Mesenchymal stem cell (in vitro differentiated cells and primary cell): Measurements from ENCODE around the gene LMX1B.

Experiments used
- DNase-seq: peaks from one replicate; pipeline ENCODE4 v3.0.0-alpha.2; 2013
- H2AFZ ChIP-seq: one replicate; pipeline ENCODE4 v1.6.1; 2013; ENCODE audit warnings: low read depth, mild to moderate bottlenecking, control low read depth, inconsistent platforms, low read length, moderate library complexity
- H2AK5ac ChIP-seq: 2 replicates; pipeline ENCODE4 v1.6.1; 2013; ENCODE audit warnings: low read length, moderate library complexity, mild to moderate bottlenecking, inconsistent platforms; ENCODE audit not compliant: severe bottlenecking
- H2BK120ac ChIP-seq: one replicate; pipeline ENCODE4 v1.6.1; 2013; ENCODE audit warnings: low read depth, mild to moderate bottlenecking, inconsistent platforms, low read length, moderate library complexity
- H2BK12ac ChIP-seq, 2 experiments: one replicate each; pipeline ENCODE4 v1.6.1; 2013; ENCODE audit warnings: inconsistent platforms in 2 of 2, low read length in 2 of 2, mild to moderate bottlenecking in 2 of 2, moderate library complexity in 2 of 2, control low read depth in 1 of 2
- H2BK15ac ChIP-seq: one replicate; pipeline ENCODE4 v1.6.1; 2013; ENCODE audit warnings: mild to moderate bottlenecking, low read depth, inconsistent platforms; ENCODE audit not compliant: poor library complexity, severe bottlenecking
- H2BK5ac ChIP-seq: 2 replicates; pipeline ENCODE4 v1.6.1; 2013; ENCODE audit warnings: low read depth, mild to moderate bottlenecking, low read length, control low read depth, inconsistent platforms; ENCODE audit not compliant: poor library complexity, severe bottlenecking
- H3K14ac ChIP-seq, 2 experiments: one replicate each; pipeline ENCODE4 v1.6.1; 2013; ENCODE audit warnings: inconsistent platforms in 2 of 2, low read length in 2 of 2, control low read depth in 1 of 2, mild to moderate bottlenecking in 1 of 2, moderate library complexity in 1 of 2
- H3K18ac ChIP-seq, 2 experiments: one replicate each; pipeline ENCODE4 v1.6.1; 2013; ENCODE audit warnings: inconsistent platforms in 2 of 2, low read length in 2 of 2, control low read depth in 1 of 2, low read depth in 1 of 2, mild to moderate bottlenecking in 1 of 2
- H3K23ac ChIP-seq, 2 experiments: one replicate each; pipeline ENCODE4 v1.6.1; 2013; ENCODE audit warnings: inconsistent platforms in 2 of 2, low read length in 2 of 2, mild to moderate bottlenecking in 2 of 2, moderate library complexity in 2 of 2, control low read depth in 1 of 2
- H3K27ac ChIP-seq: 2 replicates; pipeline ENCODE4 v1.5.1; 2013; ENCODE audit warnings: mild to moderate bottlenecking, moderate library complexity, low read length, control low read depth, inconsistent platforms; ENCODE audit not compliant: poor library complexity, severe bottlenecking
- H3K27me3 ChIP-seq, 2 experiments: 2 replicates each; pipeline versions ENCODE4 v1.6.1 to v1.7.0; 2013; ENCODE audit warnings: low read length in 2 of 2, mild to moderate bottlenecking in 2 of 2, moderate library complexity in 2 of 2, control low read depth in 1 of 2, inconsistent platforms in 1 of 2; ENCODE audit not compliant: control insufficient read depth in 1 of 2, insufficient read depth in 1 of 2
- H3K36me3 ChIP-seq, 2 experiments: 2 replicates each; pipeline versions ENCODE4 v1.6.1 to v1.7.0; 2013; ENCODE audit warnings: low read length in 2 of 2, control low read depth in 1 of 2, inconsistent platforms in 1 of 2, low read depth in 1 of 2, mild to moderate bottlenecking in 1 of 2; ENCODE audit not compliant: insufficient read depth in 2 of 2, control insufficient read depth in 1 of 2
- H3K4ac ChIP-seq, 2 experiments: one replicate each; pipeline ENCODE4 v1.6.1; 2013; ENCODE audit warnings: inconsistent platforms in 2 of 2, low read length in 2 of 2, mild to moderate bottlenecking in 2 of 2, moderate library complexity in 2 of 2, control low read depth in 1 of 2, low read depth in 1 of 2
- H3K4me1 ChIP-seq: 2 replicates; pipeline ENCODE4 v1.6.1; 2013; ENCODE audit warnings: low read depth, low read length, control low read depth; ENCODE audit not compliant: control insufficient read depth, insufficient read depth
- H3K4me2 ChIP-seq: 2 replicates; pipeline ENCODE4 v1.6.1; 2013; ENCODE audit warnings: low read length, mild to moderate bottlenecking, inconsistent platforms; ENCODE audit not compliant: poor library complexity, severe bottlenecking
- H3K4me3 ChIP-seq, 2 experiments: 2 replicates each; pipeline versions ENCODE4 v1.5.1 to v1.7.0; 2013; ENCODE audit warnings: low read length in 2 of 2, mild to moderate bottlenecking in 2 of 2, control low read depth in 1 of 2, low read depth in 1 of 2; ENCODE audit not compliant: insufficient read depth in 1 of 2
- H3K79me1 ChIP-seq: replicated peaks from 2 replicates; pipeline ENCODE4 v1.6.1; 2013; ENCODE audit warnings: mild to moderate bottlenecking, control low read depth, low read length, inconsistent platforms; ENCODE audit not compliant: poor library complexity, severe bottlenecking
- H3K9ac ChIP-seq: 2 replicates; pipeline ENCODE4 v1.7.0; 2013; ENCODE audit warnings: mild to moderate bottlenecking, low read length, moderate library complexity
- H3K9me3 ChIP-seq: 2 replicates; pipeline ENCODE4 v1.7.0; 2013; ENCODE audit warnings: mild to moderate bottlenecking, low read length; ENCODE audit not compliant: control insufficient read depth
- H4K8ac ChIP-seq: one replicate; pipeline ENCODE4 v1.6.1; 2013; ENCODE audit warnings: inconsistent platforms, mild to moderate bottlenecking, low read length, moderate library complexity
- H4K91ac ChIP-seq: one replicate; pipeline ENCODE4 v1.6.1; 2013; ENCODE audit warnings: mild to moderate bottlenecking, low read length, inconsistent platforms
- WGBS: methylation state at CpG from one replicate; pipeline ENCODE4 v1.1.7; 2013; ENCODE audit warnings: mixed read lengths; 5-methylcytosine and 5-hydroxymethylcytosine counted together

The LMX1B gene

DNA sequence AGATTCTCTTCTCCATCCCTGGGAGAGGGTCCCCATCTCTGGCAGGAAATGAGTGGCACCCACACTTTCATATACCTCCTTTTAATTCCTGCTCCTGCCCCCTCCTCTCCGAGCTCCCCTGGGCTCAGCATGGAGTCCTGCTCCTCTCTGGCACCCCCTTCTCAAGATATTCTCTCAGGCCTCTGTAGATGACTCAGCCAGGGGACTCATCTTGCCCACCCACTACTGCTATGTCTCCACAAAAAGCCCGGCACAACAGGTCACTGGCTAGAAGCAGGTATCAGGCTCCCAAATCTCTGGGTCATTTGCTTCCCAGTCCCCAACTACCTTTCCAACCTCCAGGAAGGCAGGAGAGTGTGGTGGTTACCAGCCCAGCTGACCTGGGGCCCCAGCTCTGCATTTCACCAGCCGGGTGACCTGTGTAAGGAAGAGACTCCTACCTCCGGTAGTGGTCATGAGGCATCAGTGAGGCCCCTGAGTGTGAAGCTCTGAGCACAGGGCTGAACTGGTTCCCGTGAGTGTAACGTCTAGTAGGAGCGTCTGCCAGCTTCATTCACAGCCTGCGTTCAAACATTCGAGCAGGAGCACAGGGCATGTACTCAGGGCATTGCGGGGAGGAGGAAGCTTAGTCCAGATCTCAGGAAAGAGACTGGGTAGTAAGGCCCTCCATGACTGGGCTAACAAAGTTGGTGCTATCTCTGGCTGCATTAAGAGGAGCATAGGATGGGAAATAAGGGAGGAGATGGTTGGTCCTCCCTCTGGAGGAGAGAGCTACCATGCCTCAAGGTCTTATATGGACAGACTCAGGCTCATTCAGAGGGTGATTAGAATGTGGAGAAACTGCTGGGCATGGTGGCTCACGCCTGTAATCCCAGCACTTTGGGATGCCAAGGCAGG, 63.7 kb downstream of the LMX1B start:
- no peaks in the 10 kb centered on the region for H3K9me3 ChIP-seq
- DNase-seq: no peak
- H2AK5ac ChIP-seq: no peak overlapping the region
- H2BK15ac ChIP-seq: no peak overlapping the region
- H3K27me3 ChIP-seq: peaks cover 81 to 93% of the 10 kb centered on the region in 2 experiments
- no peak overlapping the region for H3K4me3 ChIP-seq
- no peaks in the 10 kb centered on the region for H3K79me1 ChIP-seq
- H3K18ac ChIP-seq: no peak overlapping the region
- no peak overlapping the region for H3K27ac ChIP-seq
- H3K36me3 ChIP-seq: no peaks in the 10 kb centered on the region
- H3K23ac ChIP-seq: no peak overlapping the region
- H2BK120ac ChIP-seq: no peak overlapping the region
- no peak overlapping the region for H3K4ac ChIP-seq
- WGBS: 15% methylated on average over 10 of the region's 11 CpGs
- no peak overlapping the region for H3K9ac ChIP-seq
- no peak overlapping the region for H2BK12ac ChIP-seq
- no peak overlapping the region for H3K14ac ChIP-seq
- peaks cover 4% of the 10 kb centered on the region for H3K4me1 ChIP-seq
- H3K4me2 ChIP-seq: no peak overlapping the region
- H2BK5ac ChIP-seq: no peak overlapping the region
- H4K8ac ChIP-seq: no peak overlapping the region
- H4K91ac ChIP-seq: no peak overlapping the region
- H2AFZ ChIP-seq: no peak overlapping the region

GRCh38 chr9:126678989-126679388, 65.3 kb downstream of the LMX1B start:
- Histone ChIP-seq H3K23ac (no peak overlapping the region), H3K79me1 (no peaks in the 10 kb centered on the region), H2BK120ac (no peak overlapping the region), H4K8ac (no peak overlapping the region), H3K27me3 (peaks cover 79 to 89% of the 10 kb centered on the region in 2 experiments), H3K4ac (no peak overlapping the region), H4K91ac (no peak overlapping the region), H3K4me2 (no peak overlapping the region), H2BK15ac (no peak overlapping the region), H2AFZ (no peak overlapping the region), H3K9ac (no peak overlapping the region), H2AK5ac (no peak overlapping the region), H3K27ac (no peak overlapping the region), H3K14ac (no peak overlapping the region), H3K4me1 (peaks cover 11% of the 10 kb centered on the region), H3K9me3 (no peaks in the 10 kb centered on the region), H3K18ac (no peak overlapping the region), H3K4me3 (no peak overlapping the region), H2BK5ac (no peak overlapping the region), H3K36me3 (no peaks in the 10 kb centered on the region), H2BK12ac (no peak overlapping the region)
- DNase-seq: no peak
- 83% methylated on average over 4 of the region's 4 CpGs for WGBS

DNA sequence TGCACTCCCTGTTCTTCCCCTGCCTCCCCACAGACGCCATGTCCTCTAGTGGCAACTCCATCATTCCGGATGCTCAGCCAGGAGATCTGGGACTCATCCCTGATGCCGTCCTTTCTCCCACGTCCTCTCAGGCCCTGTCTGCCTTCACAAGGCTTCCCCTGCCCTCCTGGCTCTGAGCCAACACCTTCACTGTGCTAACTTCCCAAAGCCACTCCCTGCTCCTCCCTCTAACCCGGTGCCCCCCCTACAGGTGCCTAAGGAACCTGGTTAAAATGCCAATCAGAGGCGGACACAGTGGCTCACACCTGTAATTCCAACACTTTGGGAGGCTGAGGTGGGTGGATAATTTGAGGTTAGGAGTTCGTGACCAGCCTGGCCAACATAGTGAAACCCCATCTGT, 67.6 kb downstream of the LMX1B start:
- no peak overlapping the region for H2BK120ac ChIP-seq
- H3K27me3 ChIP-seq: peaks cover 82 to 91% of the 10 kb centered on the region in 2 experiments
- H4K8ac ChIP-seq: no peak overlapping the region
- peaks cover 11% of the 10 kb centered on the region for H3K4me1 ChIP-seq
- no peak overlapping the region for H2AFZ ChIP-seq
- no peak for DNase-seq
- H3K4me2 ChIP-seq: no peak overlapping the region
- 55% methylated on average over 7 of the region's 7 CpGs for WGBS
- H3K14ac ChIP-seq: peak overlapping the region in 1 of 2 experiments; percentile 11
- no peak overlapping the region for H3K4ac ChIP-seq
- H4K91ac ChIP-seq: no peak overlapping the region
- no peak overlapping the region for H2BK5ac ChIP-seq
- H3K36me3 ChIP-seq: no peaks in the 10 kb centered on the region
- H3K9ac ChIP-seq: no peak overlapping the region
- no peak overlapping the region for H3K4me3 ChIP-seq
- no peak overlapping the region for H2BK12ac ChIP-seq
- H2AK5ac ChIP-seq: no peak overlapping the region
- H2BK15ac ChIP-seq: no peak overlapping the region
- no peak overlapping the region for H3K23ac ChIP-seq
- H3K18ac ChIP-seq: no peak overlapping the region
- H3K27ac ChIP-seq: no peak overlapping the region
- no peaks in the 10 kb centered on the region for H3K9me3 ChIP-seq
- no peaks in the 10 kb centered on the region for H3K79me1 ChIP-seq

DNA sequence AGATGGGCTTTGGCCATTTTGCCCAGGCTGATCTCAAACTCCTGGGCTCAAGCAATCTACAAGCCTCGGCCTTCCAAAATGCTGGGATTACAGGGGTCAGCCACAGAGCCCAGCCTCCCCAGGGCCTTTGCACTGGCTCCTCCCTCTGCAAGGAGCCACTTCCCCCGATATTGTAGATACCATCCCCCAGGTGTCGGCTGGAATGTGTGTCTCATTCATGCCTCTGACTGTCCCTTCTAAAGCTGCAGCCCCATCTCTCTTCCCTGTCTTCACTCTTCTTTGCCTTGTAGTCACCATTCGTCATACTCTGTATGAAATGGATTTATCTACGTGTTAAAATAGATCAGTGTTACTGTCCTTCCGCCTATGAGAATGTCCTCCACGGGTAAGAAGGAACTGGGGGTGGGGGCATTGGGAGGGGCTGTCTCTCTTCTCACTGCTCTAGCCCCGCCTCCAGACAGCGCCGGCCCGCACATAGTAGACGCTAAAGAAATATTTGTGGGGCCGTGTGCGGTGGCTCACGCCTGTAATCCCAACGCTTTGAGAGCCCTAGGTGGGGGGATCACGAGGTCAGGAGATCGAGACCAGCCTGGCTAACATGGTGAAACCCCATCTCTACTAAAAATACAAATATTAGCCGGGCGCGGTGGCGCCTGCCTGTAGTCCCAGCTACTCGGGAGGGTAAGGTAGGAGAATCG, 68.5 kb downstream of the LMX1B start:
- H3K4me2 ChIP-seq: no peak overlapping the region
- WGBS: 28% methylated on average over 22 of the region's 24 CpGs

More for the DNA sequence above, 68.5 kb downstream of the LMX1B start:
- Histone ChIP-seq H2BK120ac (no peak overlapping the region), H3K23ac (no peak overlapping the region), H3K9ac (no peak overlapping the region), H3K4ac (no peak overlapping the region), H2AFZ (no peak overlapping the region), H2BK15ac (no peak overlapping the region), H4K91ac (no peak overlapping the region), H3K27me3 (peaks cover 82 to 88% of the 10 kb centered on the region in 2 experiments), H4K8ac (no peak overlapping the region), H3K4me1 (peaks cover 9% of the 10 kb centered on the region), H2BK12ac (no peak overlapping the region), H3K36me3 (no peaks in the 10 kb centered on the region), H2AK5ac (no peak overlapping the region), H3K14ac (no peak overlapping the region), H3K4me3 (no peak overlapping the region), H3K79me1 (no peaks in the 10 kb centered on the region), H3K18ac (no peak overlapping the region), H3K27ac (no peak overlapping the region), H2BK5ac (no peak overlapping the region), H3K9me3 (no peaks in the 10 kb centered on the region)
- DNase-seq: no peak
